ENCODE measurements around the gene HNRNPA1.
A peak's percentile ranks its signal among the peaks of the same experiment; 100 is the strongest.

HNRNPA1 gene

GRCh38 chr12:54277823-54278276 lies 2.7 kb upstream of the HNRNPA1 start:
- H3K9me3 ChIP-seq (ENCODE audit: insufficient read depth, low read length, severe bottlenecking): no peaks in the 10 kb centered on the region
- H3K36me3 ChIP-seq (ENCODE audit: insufficient read depth, low read length): peaks cover 75% of the 10 kb centered on the region
- H3K4me1 ChIP-seq (ENCODE audit: insufficient read depth, low read length): peaks cover 42% of the 10 kb centered on the region
- H4K20me1 ChIP-seq (ENCODE audit: insufficient read depth, low read length): peaks cover 32% of the 10 kb centered on the region
- H2AFZ ChIP-seq (ENCODE audit: low read depth, low read length): no peak overlapping the region
- H3K79me2 ChIP-seq (ENCODE audit: insufficient read depth, low read length): peaks cover 91% of the 10 kb centered on the region
- H3K4me2 ChIP-seq (ENCODE audit: insufficient read depth, low read length): peak overlapping the region; percentile 61
- DNase-seq: no peak
- no peaks in the 10 kb centered on the region for H3K27me3 ChIP-seq (ENCODE audit: insufficient read depth, low read length, poor library complexity)
- H3K9ac ChIP-seq (ENCODE audit: low read depth, low read length): peak overlapping the region; percentile 94
- ATAC-seq (ENCODE audit: insufficient read depth, low read depth): no peak
- H3K27ac ChIP-seq (ENCODE audit: low read length): peak overlapping the region; percentile 92
- TF ChIP-seq EZH2 (IDR thresholded peaks at IDR 0.05; ENCODE audit: borderline replicate concordance, low read depth, low read length, severe bottlenecking) (no peak), CTCF (IDR thresholded peaks at IDR 0.05; ENCODE audit: borderline replicate concordance, extremely low read depth, low read length, poor library complexity, severe bottlenecking) (no peak)
- peak overlapping the region; percentile 75 to 86; a peak in 3 of 4 replicates for H3K4me3 ChIP-seq (ENCODE audit: low read depth in 1 of 2, low read length in 2 of 2)

- H3K4me2 ChIP-seq (ENCODE audit: insufficient read depth, low read length): peak overlapping the region; percentile 61
- peak overlapping the region; percentile 75 to 86 for H3K4me3 ChIP-seq (ENCODE audit: low read depth in 1 of 2, low read length in 2 of 2)
- H4K20me1 ChIP-seq (ENCODE audit: insufficient read depth, low read length): peaks cover 46% of the 10 kb centered on the region
- H3K9me3 ChIP-seq (ENCODE audit: insufficient read depth, low read length, severe bottlenecking): no peaks in the 10 kb centered on the region
- peak overlapping the region; percentile 67 for H2AFZ ChIP-seq (ENCODE audit: low read depth, low read length)
- no peak for TF ChIP-seq CTCF (IDR thresholded peaks at IDR 0.05; ENCODE audit: borderline replicate concordance, extremely low read depth, low read length, poor library complexity, severe bottlenecking)
- no peak for TF ChIP-seq EZH2 (IDR thresholded peaks at IDR 0.05; ENCODE audit: borderline replicate concordance, low read depth, low read length, severe bottlenecking)
- ATAC-seq (ENCODE audit: insufficient read depth, low read depth) (no peak; the same call in 2 of the 3 replicates), DNase-seq (no peak)
- H3K36me3 ChIP-seq (ENCODE audit: insufficient read depth, low read length): peaks cover 75% of the 10 kb centered on the region
- H3K9ac ChIP-seq (ENCODE audit: low read depth, low read length): peak overlapping the region; percentile 94
- H3K27ac ChIP-seq (ENCODE audit: low read length): peak overlapping the region; percentile 92
- peaks cover 56% of the 10 kb centered on the region for H3K4me1 ChIP-seq (ENCODE audit: insufficient read depth, low read length)
- no peaks in the 10 kb centered on the region for H3K27me3 ChIP-seq (ENCODE audit: insufficient read depth, low read length, poor library complexity)
- H3K79me2 ChIP-seq (ENCODE audit: insufficient read depth, low read length): peaks cover 91% of the 10 kb centered on the region
Observed at GRCh38 chr12:54279227-54279631, 1.3 kb upstream of the HNRNPA1 start.

- ATAC-seq (ENCODE audit: insufficient read depth, low read depth) (peak; percentile 80), DNase-seq (peak; percentile 99)
- Histone ChIP-seq H3K9ac (ENCODE audit: low read depth, low read length) (peak within 1 kb of the TSS; percentile 94), H3K4me1 (ENCODE audit: insufficient read depth, low read length) (peaks cover 58% of the 10 kb centered on the region), H3K27me3 (ENCODE audit: insufficient read depth, low read length, poor library complexity) (no peaks in the 10 kb centered on the region), H2AFZ (ENCODE audit: low read depth, low read length) (peak within 1 kb of the TSS; percentile 80), H3K27ac (ENCODE audit: low read length) (peak within 1 kb of the TSS; percentile 92), H3K4me3 (ENCODE audit: low read depth in 1 of 2, low read length in 2 of 2) (peak within 1 kb of the TSS; percentile 75 to 86), H4K20me1 (ENCODE audit: insufficient read depth, low read length) (peaks cover 48% of the 10 kb centered on the region), H3K36me3 (ENCODE audit: insufficient read depth, low read length) (peaks cover 76% of the 10 kb centered on the region), H3K9me3 (ENCODE audit: insufficient read depth, low read length, severe bottlenecking) (no peaks in the 10 kb centered on the region), H3K4me2 (ENCODE audit: insufficient read depth, low read length) (peak within 1 kb of the TSS; percentile 64), H3K79me2 (ENCODE audit: insufficient read depth, low read length) (peaks cover 88% of the 10 kb centered on the region)
- no peak for TF ChIP-seq CTCF (IDR thresholded peaks at IDR 0.05; ENCODE audit: borderline replicate concordance, extremely low read depth, low read length, poor library complexity, severe bottlenecking)
- no peak for TF ChIP-seq EZH2 (IDR thresholded peaks at IDR 0.05; ENCODE audit: borderline replicate concordance, low read depth, low read length, severe bottlenecking)
Observed at GRCh38 chr12:54279632-54280467, 676 bp upstream of the HNRNPA1 start, which contains the start of gene CBX5. Gene CBX5, minus strand, starts transcription at chr12:54280122. Its CDS starts 22,472 bp downstream, at chr12:54257650.
